Kidney (tissue), 14 donors: ENCODE data around the gene NEUROG3. TPM values are rescaled to one million over a fixed set of nuclear protein-coding genes. Genes with fewer than 3 reads are reported as not detected.

Experiments
- DNase-seq, 5 donors: peaks; one replicate each; pipeline ENCODE4 v3.0.0-alpha.2; 2013 to 2020
- FAIRE-seq: peaks from 2 replicates; lab custom pipeline; 2012; peaks lifted over from hg19 to GRCh38; lab: Jason Lieb, UNC
- H3K27ac ChIP-seq, 2 donors: one replicate each; pipeline ENCODE4 v1.7.0; 2013; ENCODE audit warnings: low read depth in 2 of 2, low read length in 2 of 2, inconsistent platforms in 1 of 2
- H3K27me3 ChIP-seq: one replicate; pipeline ENCODE4 v1.7.1; 2013; ENCODE audit warnings: low read length, inconsistent platforms; ENCODE audit not compliant: control insufficient read depth, insufficient read depth
- H3K36me3 ChIP-seq, 3 donors: one replicate each; pipeline versions ENCODE4 v1.7.0 to v1.7.1; 2013; ENCODE audit warnings: low read length in 3 of 3, control low read depth in 1 of 3, inconsistent platforms in 1 of 3; ENCODE audit not compliant: insufficient read depth in 3 of 3, control insufficient read depth in 2 of 3
- H3K4me1 ChIP-seq, 3 donors: one replicate each; pipeline versions ENCODE4 v1.7.0 to v1.7.1; 2013; ENCODE audit warnings: low read length in 3 of 3, inconsistent platforms in 1 of 3, low read depth in 1 of 3; ENCODE audit not compliant: control insufficient read depth in 2 of 3, insufficient read depth in 2 of 3
- H3K4me3 ChIP-seq, 3 donors: one replicate each; pipeline versions ENCODE4 v1.7.0 to v1.8.1; 2013; ENCODE audit warnings: low read length in 3 of 3, control low read depth in 1 of 3, inconsistent platforms in 1 of 3
- H3K9ac ChIP-seq, 3 donors: one replicate each; pipeline versions ENCODE4 v1.7.0 to v1.7.1; 2013; ENCODE audit warnings: low read length in 3 of 3, control low read depth in 1 of 3, inconsistent platforms in 1 of 3
- H3K9me3 ChIP-seq, 3 donors: one replicate each; pipeline versions ENCODE4 v1.7.0 to v1.7.1; 2013; ENCODE audit warnings: low read length in 3 of 3, control low read depth in 1 of 3, inconsistent platforms in 1 of 3; ENCODE audit not compliant: control insufficient read depth in 2 of 3, insufficient read depth in 1 of 3
- intact Hi-C: fragments of 100-400 bp; cut with DNase I; formaldehyde crosslinking; loops from one replicate; pipeline ENCODE4 v1.11.1; 2022
- polyA plus RNA-seq: library from polyadenylated mRNA; stranded (reverse); fragments of 350-450 nt; fragmentation: Illumina TruSeq; extraction: RNeasy Lipid Tissue Mini Kit (QIAGEN cat#74804); gene quantifications from one replicate; pipeline ENCODE4 v1.2.3, GENCODE V29; 2014; ENCODE audit warnings: low read depth, low replicate concordance; ENCODE audit not compliant: insufficient read depth
- total RNA-seq: library from RNA; stranded (reverse); fragmentation: NEBNext Ultra II Directional; extraction: Animal tissue kit (Norgen Biotek cat#: 25700); gene quantifications from one replicate; pipeline ENCODE4 v1.2.1, GENCODE V29; 2021
- TF ChIP-seq, protein P1 (sequence below): IDR thresholded peaks from 3 replicates; pipeline ENCODE4 v1.5.1; 2012; ENCODE audit warnings: mild to moderate bottlenecking, moderate library complexity, borderline replicate concordance; ENCODE audit not compliant: insufficient read depth; ENCODE audit errors: extremely low read depth
- donor health status: control.
- donor health status: control.
- donor health status: control.
- donor health status: control.
- donor health status: control.
- donor health status: DM: yes; HTN: yes; CAD: no.
- donor health status: Normal renal cell carcinoma (clear cell type).

Gene NEUROG3
- total and polyA plus RNA-seq, 2 donors from 2014 or later = not detected

- DNase-seq = no peak
- TF ChIP-seq, protein P1, sequence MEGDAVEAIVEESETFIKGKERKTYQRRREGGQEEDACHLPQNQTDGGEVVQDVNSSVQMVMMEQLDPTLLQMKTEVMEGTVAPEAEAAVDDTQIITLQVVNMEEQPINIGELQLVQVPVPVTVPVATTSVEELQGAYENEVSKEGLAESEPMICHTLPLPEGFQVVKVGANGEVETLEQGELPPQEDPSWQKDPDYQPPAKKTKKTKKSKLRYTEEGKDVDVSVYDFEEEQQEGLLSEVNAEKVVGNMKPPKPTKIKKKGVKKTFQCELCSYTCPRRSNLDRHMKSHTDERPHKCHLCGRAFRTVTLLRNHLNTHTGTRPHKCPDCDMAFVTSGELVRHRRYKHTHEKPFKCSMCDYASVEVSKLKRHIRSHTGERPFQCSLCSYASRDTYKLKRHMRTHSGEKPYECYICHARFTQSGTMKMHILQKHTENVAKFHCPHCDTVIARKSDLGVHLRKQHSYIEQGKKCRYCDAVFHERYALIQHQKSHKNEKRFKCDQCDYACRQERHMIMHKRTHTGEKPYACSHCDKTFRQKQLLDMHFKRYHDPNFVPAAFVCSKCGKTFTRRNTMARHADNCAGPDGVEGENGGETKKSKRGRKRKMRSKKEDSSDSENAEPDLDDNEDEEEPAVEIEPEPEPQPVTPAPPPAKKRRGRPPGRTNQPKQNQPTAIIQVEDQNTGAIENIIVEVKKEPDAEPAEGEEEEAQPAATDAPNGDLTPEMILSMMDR = no peak
- H3K36me3 ChIP-seq = no peaks in the 10 kb centered on the region
Observed at GRCh38 chr10:69583106-69583505, 9.9 kb upstream of the NEUROG3 start.

DNA sequence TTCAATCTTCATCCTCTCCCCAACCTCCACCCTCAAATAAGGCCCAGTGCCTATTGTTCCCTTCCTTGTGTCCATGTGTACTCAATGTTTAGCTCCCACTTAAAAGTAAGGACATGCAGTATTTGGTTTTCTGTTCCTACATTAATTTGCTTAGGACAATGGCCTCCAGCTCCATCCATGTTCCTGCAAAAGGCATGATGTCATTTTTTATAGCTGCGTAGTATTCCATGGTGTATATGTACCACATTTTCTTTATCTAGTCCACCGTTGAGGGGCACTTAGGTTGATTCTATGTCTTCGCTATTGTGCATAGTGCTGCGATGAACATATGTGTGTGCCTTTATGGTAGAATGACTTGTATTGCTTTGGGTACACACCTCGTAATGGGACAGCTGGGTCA is 7.2 kb upstream of the NEUROG3 start:
- peaks cover 10% of the 10 kb centered on the region for H3K27me3 ChIP-seq
- no peaks in the 10 kb centered on the region for H3K4me1 ChIP-seq
- intact Hi-C loops = no loop called here
- DNase-seq (no peak), FAIRE-seq (no peak)
- no peak overlapping the region for H3K9ac ChIP-seq
- H3K27ac ChIP-seq = no peak overlapping the region
- H3K4me3 ChIP-seq = no peak overlapping the region
- H3K9me3 ChIP-seq = no peaks in the 10 kb centered on the region
- H3K36me3 ChIP-seq = no peaks in the 10 kb centered on the region
- TF ChIP-seq, protein P1 = no peak

More at GRCh38 chr10:69583106-69583505, 9.9 kb upstream of the NEUROG3 start:
- no peak overlapping the region for H3K9ac ChIP-seq
- no peak overlapping the region for H3K27ac ChIP-seq
- H3K4me1 ChIP-seq = no peaks in the 10 kb centered on the region
- no peak overlapping the region for H3K4me3 ChIP-seq
- no peak for FAIRE-seq
- no peaks in the 10 kb centered on the region for H3K9me3 ChIP-seq
- H3K27me3 ChIP-seq = peaks cover 10% of the 10 kb centered on the region
- intact Hi-C loops = no loop called here

DNA sequence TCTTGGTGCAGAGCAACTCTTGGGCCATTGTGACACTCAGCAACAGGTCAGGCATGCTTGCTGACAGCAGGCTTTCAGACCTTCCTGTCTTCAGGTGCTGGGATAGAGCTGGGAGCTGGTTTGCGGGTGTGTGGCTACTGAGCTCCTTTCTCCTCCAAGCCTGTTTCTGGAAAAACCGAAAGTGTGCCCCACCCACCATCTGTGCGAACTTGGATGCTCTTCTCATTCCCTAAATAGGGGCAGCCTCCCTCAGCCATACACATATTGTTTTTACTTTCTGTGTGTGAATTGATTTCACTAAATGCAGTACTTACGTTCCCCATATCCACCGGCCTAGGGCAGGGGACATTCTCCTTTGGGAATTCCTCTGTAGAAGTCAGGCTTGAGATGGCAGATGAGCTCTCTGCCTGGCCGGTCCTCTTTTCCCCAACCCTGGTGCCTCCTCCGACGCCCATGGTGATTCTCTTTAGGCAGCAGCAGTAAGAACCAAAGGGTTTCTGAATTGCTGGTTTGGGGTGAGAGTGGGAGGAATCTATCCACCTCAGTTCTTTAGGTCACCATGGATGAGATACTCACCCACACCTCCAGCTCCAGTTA is 6.3 kb upstream of the NEUROG3 start:
- TF ChIP-seq, protein P1 = no peak
- Histone ChIP-seq H3K9ac (no peak overlapping the region), H3K4me3 (no peak overlapping the region), H3K27me3 (peaks cover 12% of the 10 kb centered on the region), H3K27ac (no peak overlapping the region), H3K36me3 (no peaks in the 10 kb centered on the region), H3K4me1 (no peaks in the 10 kb centered on the region), H3K9me3 (no peaks in the 10 kb centered on the region)
- DNase-seq (no peak), FAIRE-seq (no peak)
- intact Hi-C loops = no loop called here
